HCT116 (cell line): Measurements from ENCODE around the gene CFAP298.

Source experiments
- CTCF ChIP-seq, 3 experiments: fragments of 200-600 bp in 1 of 3; sonication (generic) in 1 of 3; IDR thresholded peaks in 2 of 3; conservative IDR thresholded peaks in 1 of 3; 2 replicates each; pipeline ENCODE4 v1.5.1; 2012 to 2017; ENCODE audit warnings: low read depth in 2 of 3, low read length in 2 of 3, antibody characterized with exemption in 1 of 3, borderline replicate concordance in 1 of 3, control low read depth in 1 of 3, mild to moderate bottlenecking in 1 of 3, mixed read lengths in 1 of 3, mixed run types in 1 of 3, moderate library complexity in 1 of 3; ENCODE audit not compliant: insufficient read depth in 1 of 3
- POLR2A ChIP-seq: IDR thresholded peaks from 2 replicates; pipeline ENCODE4 v1.7.0; 2011; ENCODE audit warnings: borderline replicate concordance; ENCODE audit not compliant: insufficient read depth, insufficient read length; ENCODE audit errors: extremely low read depth

- no peak for TF ChIP-seq POLR2A
- peak; percentile 36 to 84 (median 78); a peak in 4 of 6 replicates for TF ChIP-seq CTCF (IDR thresholded peaks at IDR 0.05 in 2 of 3, conservative IDR thresholded peaks at IDR 0.05 in 1 of 3; ENCODE audit: borderline replicate concordance in 1 of 3, insufficient read depth in 1 of 3, low read depth in 2 of 3, low read length in 2 of 3)
These were observed 41.2 kb upstream of the CFAP298 start for GRCh38 chr21:32653326-32653901.
